ENCODE data around the gene SYT15.
"Not testable (repeated sequence)": the region's sequence is repeated elsewhere in the genome, so short reads cannot be mapped to it uniquely, and the experiment has no call there.

Gene SYT15

DNA sequence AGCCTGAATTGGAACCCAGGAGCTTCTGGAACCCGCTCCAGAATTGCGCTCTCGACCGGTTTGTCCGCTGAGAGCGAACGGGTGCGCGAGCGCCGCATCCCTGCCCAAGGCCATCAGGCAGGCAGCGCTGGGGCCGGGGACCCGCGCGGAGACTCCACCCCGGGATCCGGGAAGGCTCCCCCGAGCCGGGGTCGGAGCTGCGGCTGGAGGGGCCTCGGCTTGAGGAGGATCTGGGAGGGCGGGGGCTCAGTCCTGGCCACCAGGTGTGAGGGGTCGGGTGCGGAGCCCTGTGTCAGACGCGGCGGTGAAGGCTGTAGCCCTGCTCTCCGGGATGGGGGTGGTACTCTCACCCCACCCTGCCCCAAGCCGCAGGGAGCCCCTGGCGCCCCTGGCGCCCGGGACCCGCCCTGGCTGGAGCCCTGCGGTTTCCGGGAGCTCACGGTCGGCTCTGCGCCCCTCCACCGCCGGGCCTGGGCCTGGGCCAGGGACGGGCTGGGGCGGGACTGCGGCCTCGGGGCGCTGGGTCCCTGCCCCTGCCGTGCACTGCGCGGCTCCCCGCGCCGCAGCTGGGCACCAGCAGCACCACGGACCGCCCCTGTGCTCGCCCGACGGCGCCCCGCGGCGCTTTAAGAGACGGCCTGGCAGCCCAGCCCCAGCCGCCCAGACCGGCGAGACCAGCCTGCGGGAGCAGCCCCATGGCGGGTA is at the start of gene SYT15:
Gene SYT15, plus strand, starts transcription at position 655 of the 705 bp plus-strand sequence. Its CDS starts 41 bp downstream, at position 696.
- not testable (repeated sequence) for DNase-seq

DNA sequence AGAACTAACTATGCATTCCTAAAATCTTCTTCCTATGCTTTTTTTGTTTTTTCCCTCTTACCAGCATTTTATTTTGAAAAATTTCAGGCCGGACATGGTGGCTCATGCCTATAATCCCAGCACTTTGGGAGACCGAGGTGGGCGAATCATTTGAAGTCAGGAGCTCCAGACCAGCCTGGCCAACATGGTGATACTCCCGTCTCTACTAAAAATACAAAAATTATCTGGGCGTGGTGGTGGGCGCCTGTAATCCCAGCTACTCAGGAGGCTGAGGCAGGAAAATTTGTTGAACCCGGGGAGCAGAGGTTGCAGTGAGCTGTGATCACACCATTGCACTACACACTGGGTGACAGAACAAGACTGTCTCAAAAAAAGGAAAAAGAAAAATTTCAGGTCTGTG is 49.2 kb upstream of the SYT15 start:
- not testable (repeated sequence) for DNase-seq

DNA sequence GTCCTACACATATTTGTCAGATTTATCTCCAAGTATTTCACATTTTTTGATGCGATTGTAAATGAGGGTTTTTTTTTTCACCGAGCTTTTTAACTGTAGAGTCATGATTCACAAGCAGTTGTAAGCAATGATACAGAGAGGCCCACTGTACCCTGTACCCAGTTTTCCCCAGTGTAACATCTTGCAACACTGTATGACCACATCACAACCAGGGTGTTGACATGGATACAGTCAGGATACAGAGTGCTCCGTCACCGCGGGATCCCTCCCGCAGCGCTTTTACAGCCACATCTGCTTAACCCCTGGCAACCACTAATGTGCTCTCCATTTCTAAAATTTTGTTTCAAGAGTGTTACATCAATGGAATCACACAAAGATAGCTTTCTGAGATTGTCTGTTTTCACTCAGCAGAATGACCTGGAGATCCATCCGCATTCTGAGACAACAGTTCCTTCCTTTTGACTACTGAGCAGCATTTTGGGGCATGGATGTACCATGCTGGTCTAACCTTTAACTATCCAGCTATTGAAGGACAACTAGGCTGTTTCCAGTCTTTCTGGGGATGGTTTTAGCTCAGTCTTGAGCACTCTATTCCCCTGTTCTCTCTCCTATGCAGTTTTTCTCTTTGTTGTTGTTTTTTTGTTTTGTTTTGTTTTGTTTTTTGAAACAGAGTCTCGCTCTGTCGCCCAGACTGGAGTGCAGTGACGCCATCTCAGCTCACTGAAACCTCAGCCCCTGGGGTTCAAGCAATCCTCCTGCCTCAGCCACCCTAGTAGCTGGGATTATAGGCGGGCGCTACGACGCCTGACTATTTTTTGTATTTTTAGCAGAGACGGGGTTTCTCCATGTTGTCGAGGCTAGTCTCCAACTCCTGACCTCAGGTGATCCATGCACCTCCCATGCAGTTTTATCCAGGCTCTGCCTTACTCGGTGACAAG is 48.4 kb upstream of the SYT15 start:
- DNase-seq = no peak

DNA sequence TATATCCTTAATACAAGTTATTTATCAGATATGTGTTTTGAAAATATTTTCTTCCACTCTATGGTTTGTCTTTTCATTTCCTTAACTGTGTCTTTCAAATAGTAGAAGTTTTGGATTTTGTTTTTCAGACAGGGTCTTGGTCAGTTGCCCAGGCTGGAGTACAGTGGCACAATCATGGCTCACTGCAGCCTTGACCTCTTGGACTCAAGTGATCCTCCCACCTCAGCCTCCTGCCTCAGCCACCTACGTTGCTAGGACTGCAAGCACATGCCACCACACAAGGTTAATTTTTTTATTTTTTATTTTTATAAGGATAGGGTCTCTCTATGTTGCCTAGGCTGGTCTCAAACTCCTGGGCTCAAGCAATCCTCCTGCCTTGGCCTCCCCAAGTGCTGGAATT is 46.7 kb upstream of the SYT15 start:
- not testable (repeated sequence) for DNase-seq

DNA sequence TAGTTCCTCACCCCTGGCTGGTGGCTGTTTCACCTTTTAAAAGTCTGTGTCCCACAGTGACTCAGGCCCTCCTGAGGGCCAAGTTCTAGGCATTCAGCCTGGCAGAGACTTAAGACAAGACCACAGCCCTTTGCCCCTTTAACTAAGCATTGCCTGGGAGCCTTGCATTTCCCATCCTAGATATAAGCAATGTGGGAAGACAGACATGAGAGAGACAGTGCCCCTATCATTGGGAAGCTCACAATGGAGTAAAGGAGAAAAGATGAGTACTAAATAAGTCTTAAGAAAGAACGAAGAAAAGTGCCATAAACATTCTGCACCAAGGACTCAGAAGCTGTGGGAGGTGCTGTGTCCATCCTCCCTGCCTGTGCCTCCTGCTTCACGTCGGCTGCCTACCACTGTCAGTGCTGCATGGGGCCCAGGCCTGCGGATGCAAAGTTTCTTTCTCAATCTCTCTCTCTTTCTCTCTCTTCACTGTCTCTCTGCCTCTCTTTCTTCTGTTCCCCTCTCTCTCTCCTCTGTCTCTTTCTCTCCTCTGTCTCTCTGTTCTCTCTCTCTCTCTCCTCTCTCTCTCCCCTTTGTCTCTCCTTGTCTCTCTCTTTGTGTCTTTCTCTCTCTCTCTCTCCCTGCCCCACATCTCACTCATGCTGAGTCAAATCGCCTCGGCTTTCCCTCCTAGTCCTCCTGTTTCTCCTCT is 44.0 kb upstream of the SYT15 start:
- no peak for DNase-seq

DNA sequence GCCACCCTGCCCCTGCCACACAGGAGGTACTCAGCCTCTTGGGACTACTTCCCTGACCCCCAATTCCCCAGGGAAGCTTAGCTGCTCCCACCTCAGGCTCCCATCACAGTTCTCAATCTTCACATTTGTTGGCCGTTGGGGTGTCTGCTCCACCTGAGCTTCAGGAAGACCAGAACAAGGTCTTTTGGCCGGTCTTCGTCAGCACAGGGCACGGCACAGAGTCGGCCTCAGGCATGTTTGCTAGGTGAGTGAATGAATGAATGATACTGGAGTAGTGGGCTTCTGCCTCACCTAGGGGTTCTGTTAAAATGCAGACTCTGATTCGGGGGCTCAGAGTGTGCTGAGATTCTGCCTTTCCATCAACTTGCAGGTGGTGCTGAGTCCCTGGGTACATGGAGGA is 42.8 kb upstream of the SYT15 start:
- no peak for DNase-seq

DNA sequence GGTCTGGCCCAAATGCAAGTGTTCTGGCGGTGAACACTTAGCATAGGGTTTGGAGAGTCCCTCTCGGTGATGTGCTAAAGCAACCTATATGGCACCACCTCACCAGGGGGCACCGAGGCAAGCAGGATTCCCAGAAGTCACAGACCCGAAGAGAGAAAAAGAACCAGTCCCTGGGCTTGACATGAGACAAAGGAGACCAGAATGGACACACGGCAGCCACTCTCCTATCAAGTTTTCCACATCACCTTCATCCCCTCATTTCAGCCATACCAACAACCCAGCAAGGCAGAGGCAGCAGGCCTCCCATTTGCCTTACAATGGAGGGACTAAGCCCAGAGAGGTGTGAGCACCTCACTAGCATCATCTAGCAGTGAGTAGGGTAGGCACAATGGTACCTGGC is 42.1 kb upstream of the SYT15 start:
- no peak for DNase-seq

DNA sequence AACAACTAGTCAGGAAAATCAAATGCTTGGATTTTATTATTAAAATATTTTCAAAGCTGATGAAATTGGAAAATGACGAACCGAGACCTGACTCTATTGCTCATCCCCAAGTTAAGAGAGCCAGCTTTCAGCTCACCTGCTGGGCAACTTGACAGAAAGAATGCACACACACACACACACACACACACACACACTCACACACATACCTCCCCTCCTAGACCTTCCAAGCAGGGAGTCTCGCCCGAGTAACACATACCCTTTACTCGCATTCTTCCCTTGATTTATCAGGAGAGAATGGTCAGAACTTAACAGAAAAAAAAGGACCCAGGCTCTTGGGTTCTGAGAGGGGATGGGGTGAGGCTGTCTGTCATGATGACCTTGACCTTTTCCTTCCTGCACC is 41.6 kb upstream of the SYT15 start:
- no peak for DNase-seq

DNA sequence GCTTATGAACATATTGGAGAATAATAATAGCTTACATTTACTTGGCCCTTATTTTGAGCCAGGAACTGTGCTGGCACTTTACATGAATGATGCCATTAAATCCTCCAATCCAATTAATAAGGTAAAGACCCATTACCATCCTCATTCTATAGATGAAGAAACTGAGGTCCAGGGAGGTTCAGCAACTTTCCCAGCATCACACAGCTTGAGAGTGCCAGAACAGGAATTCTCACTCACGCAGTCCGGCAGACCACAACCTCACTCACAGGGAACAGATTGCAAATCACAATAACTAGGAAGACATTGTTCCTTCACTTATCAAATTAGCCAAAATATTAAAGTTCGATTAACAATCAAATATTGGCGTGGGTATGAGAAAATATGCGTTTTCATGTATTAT is 40.8 kb upstream of the SYT15 start:
- no peak for DNase-seq

DNA sequence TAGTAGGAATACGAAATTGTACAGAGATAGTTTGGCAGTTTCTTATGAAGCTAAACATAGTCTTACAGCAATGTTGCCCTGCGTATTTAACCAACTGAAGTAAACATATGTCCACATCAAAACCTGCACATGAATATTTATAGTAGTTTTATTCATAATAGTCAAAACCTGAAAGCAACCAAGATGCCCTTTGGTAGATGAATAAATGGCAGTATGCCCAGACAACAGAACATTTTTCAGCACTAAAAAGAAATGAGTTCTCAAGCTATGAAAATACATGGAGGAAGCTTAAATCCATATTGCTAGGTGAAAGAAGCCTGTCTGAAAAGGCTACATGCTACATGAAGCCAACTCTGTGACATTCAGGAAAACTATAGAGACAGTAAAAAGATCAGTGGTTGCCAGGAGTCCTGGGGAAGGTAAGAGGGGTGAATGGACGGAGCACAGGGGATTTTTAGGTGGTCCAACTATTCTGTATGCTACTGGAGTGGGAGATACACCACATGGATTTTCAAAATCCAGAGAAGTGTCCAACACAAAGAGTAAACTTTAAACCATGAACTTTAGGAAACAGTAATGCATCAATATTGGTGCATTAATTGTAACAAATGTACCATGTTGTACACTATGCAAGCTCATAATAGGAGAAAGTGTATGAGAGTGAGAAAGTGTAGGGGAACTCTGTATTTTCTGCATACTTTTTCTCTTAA is 40.1 kb upstream of the SYT15 start:
- no peak for DNase-seq

DNA sequence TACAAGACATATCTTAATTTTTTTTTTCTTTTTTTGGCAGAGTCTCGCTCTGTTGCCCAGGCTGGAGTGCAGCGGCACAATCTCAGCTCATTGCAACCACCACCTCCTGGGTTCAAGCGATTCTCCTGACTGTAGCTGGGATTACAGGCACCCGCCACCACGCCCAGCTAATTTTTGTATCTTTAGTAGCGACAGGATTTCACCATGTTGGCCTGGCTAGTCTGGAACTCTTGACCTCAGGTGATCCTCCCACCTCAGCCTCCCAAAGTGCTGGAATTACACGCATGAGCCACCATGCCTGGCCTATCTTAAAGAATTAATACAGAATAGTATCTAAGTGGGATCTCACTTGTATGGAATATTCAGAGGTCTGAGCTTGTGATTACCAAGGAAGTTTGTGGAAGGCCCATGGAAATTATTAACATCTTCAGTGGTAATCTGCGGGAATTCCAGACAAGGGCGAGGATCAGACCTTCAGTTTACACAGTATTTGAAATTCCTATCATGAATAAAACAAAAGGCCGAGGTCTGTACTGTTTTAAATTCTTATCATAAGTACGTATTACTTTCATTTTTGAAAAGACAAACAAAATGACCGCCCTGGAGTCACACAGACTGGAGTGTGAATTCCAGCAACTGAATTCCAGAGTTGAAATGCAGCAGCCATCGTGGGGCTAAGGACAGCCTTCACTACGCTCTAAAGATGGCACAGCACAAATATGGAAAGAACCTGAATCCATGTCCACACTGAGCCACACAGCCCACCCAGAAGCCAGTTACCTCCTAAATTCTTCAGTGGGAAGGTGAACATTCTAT is 39.1 kb upstream of the SYT15 start:
- no peak for DNase-seq

DNA sequence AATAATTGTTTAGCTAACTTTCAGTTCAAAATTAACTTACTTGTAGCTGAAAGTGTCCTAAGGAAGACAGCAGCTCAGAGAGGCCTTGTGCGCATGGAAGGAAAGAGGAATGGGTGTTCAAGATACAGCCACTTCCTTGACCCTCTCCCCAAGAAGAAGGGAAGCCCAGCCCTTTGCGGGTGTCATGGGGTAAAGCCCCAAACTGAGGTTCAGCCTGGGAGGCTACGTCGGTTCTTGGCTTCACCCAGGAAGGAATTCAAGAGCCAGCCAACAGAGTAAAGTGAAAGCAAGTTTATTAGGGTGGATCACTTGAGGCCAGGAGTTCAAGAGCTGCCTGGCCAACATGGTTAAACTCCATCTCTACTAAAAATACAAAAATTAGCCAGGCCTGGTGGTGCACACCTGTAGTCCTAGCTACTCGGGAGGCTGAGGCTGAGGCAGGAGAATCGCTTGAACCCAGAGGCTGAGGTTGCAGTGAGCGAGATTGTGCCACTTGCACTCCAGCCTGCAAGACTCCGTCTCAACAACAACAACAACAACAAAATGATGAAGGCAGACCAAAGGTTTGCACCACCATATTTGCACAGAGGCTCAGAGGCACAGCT is 38.4 kb upstream of the SYT15 start:
- DNase-seq = no peak

DNA sequence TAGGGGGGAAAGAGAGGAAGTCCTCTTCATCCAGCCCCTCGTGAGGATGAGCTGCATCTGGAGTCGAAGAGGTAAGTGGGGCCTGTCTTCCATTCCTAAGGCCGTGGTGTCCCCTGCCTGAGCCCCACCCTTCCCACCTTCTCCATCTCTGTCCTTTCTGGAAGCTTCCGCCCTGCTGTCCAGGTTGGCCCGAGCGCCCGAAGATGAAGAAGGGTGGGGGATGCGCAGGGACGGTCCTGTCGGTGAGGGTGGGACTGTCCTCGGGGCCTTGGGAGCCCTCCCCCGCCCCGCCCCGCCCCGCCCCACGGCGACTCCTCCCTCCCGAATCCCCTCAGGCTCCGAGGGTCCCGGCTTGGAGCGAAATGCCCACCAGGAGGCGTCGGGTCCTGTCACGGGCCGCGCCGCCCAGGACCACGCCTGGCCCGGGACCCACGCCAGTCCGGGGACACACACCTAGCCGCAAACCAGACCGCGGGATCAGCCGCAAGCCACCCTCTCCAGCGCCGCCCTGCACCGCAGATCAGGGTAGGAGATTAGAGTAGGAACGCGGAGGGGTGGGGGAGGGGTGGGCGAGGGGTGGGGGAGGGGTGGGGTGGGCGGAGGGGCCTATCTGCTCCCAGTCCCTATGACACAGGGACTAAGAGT is 37.8 kb upstream of the SYT15 start:
- DNase-seq = no peak

DNA sequence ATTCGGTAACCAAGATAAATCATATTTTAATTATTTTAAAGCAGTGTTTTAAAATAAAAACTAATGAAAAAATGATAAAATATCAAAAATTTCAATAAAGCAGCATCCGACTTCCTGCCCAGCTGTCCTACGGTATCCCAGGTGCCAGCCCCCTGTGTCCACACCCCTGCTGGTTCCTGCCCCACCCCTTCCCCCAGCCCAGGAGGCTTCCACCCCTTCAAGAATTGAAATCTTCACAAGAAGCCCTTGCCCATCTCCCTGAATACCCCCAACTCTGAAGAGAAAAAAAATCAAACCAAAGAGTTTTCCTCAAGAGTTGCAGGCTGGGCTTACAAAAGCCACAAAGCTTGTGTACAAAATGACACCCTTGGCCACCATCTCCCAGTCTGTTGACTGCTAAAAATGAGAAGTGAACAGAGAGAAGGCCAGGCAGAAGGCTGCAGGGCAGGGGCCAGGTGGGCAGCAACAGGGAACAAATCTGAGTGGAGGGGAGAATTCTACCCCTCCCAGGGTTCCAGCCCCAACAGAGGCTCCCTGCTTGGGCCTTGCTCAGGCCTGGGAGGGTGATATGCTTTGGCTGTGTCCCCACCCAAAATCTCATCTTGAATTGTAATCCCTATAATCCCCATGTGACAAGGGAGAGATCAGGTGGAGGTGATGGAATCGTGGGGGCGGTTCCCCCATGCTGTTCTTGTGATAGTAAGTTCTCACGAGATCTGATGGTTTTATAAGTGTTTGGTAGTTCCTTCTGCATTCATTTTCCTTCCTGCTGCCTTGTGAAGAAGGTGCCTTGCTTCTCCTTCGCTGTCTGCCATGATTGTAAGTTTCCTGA is 37.0 kb upstream of the SYT15 start:
- DNase-seq = no peak

DNA sequence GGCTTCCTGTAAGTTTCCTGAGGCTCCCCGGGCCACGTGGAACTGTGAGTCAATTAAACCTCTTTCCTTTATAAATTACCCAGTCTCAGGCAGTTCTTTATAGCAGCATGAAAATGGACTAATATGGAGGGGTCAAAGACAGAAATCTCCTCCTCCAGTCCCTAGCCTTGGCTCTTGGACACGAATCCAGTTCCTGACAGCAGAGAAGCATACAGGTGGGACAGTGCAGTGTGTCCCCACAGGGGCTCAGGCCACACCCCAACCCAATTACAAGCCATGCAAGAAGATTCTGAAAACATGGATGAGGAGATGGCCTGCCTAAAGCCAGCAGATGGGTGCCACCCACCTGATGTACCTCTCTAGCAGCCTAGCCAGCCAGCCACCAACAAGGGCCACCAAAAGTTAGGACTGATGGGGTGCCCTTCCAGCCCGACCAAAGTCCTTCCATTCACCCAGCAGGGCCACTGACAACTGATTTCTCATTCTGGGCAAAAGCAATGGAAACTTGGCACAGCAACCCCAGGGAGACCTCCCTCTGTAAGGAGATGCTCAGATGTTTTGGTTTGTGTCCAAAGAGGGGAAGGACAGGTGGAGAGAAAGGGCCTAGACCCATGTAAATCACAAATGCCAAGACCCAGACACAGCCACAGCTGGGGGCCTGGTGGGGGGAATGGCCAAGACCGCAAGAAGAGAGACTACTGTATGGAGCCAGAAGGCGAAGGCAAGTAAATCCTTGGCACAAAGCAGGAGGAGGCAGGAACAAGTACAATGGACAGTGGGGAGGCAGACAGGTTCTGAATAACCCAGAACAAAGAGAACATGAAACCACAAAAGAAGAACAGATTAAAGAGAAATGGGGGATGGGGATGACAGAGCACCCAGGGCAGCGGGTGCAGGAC is 36.1 kb upstream of the SYT15 start:
- DNase-seq = no peak

DNA sequence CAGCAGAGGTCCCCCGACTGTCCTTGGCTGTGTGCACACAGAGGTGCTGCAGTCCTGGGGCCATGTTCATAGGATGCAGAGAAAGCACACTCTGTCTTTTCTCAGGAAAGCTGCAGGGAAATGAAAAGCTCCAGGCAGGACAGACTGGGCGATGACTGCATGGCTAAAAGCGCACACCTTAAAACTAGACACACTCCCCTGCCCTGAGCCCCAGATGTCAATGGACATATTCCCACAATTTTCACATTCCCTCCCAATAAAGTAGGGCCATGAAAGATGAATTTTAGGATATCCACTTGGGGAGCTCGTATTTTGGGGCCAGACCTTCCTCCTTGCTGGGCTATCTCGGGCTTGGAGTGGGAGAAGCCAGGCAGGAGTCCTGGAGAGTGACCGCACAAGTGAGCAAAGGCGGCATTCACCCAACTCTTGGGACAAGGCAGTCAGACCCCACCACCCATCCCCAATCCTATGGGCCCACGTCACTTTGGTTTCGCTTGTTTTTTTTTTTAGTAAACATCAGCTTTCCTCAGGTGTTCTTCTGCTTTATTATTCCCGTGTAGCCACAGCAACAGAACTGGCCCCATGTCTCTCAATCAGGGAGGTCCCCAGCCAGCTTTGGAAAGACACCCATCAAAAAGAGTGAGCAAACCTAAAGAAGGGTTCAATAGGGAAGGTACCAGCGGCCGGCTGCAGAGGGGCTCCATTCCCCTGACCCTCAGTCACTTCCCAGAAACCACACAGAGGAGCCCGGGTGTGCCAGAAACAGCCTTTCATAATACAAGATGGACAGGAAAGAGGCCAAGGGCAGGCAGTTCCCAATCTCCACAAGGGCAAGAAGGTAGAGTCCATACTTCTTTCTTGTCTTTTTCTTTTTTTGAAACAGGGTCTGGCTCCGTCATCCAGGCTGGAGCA is 35.2 kb upstream of the SYT15 start:
- no peak for DNase-seq

DNA sequence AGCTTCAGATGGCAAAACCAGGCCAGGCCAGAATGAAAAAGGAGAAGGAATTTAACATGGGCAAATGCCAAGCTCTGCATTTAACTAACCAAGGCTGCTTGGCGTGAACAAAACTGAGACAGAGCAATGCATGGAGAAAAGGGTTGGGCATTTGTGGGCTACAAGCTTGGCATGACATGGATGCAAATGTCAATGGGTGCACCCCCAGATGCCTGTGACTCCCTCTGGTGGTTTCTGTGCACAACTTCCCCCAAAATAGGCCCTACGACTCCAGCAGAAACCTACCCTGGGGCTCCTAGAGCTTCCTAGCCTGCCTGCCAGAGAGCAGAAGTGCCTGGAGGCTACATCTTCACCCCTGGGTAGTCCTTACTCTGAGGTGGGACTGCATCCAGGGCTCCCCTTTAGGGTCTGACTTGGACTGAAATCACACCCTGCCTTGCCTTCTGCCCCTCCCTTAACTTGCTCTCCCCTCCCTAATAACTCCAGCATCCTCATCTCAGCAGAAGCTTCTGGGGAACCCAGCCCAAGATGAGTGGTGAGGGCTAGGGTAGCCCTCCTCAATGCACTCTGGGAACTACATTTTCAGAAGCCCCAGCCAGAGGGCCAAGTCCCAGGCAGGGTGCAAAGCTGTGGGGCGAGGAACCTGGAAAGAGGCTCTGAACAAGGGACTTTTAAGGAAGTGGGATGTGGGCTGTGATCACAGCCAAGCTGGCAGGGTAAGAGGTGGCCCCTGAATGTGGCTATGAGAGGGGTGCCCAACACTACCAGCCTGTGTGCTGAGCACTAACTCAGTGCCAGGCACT is 33.7 kb upstream of the SYT15 start:
- DNase-seq = no peak

All from NCI-H2107 (cell line).